Choroid plexus epithelial cell (primary cell): Measurements from ENCODE around the gene GRB10.
"Not testable (repeated sequence)": the region's sequence is repeated elsewhere in the genome, so short reads cannot be mapped to it uniquely, and the experiment has no call there.

Source experiments
- DNase-seq: peaks from one replicate; pipeline ENCODE4 v3.0.0-alpha.2; 2010; ENCODE audit warnings: low read depth
- H3K4me3 ChIP-seq: 2 replicates; pipeline ENCODE4 v1.5.1; 2011; ENCODE audit warnings: low read depth, mild to moderate bottlenecking, control low read depth, low read length, moderate library complexity
- CTCF ChIP-seq: conservative IDR thresholded peaks from 2 replicates; pipeline ENCODE4 v1.5.1; 2011; ENCODE audit warnings: low read depth, mild to moderate bottlenecking, control low read depth, inconsistent platforms, low read length, moderate library complexity

The GRB10 gene

GRCh38 chr7:50780436-50780835, 2.3 kb downstream of the GRB10 start:
- no peak for TF ChIP-seq CTCF
- no peak for DNase-seq
- no peak overlapping the region for H3K4me3 ChIP-seq

GRCh38 chr7:50779427-50779826, 3.3 kb downstream of the GRB10 start:
- no peak overlapping the region for H3K4me3 ChIP-seq
- DNase-seq, result no peak
- TF ChIP-seq CTCF, result no peak

GRCh38 chr7:50778189-50778588, 4.5 kb downstream of the GRB10 start:
- no peak overlapping the region for H3K4me3 ChIP-seq
- DNase-seq, result no peak
- no peak for TF ChIP-seq CTCF

DNA sequence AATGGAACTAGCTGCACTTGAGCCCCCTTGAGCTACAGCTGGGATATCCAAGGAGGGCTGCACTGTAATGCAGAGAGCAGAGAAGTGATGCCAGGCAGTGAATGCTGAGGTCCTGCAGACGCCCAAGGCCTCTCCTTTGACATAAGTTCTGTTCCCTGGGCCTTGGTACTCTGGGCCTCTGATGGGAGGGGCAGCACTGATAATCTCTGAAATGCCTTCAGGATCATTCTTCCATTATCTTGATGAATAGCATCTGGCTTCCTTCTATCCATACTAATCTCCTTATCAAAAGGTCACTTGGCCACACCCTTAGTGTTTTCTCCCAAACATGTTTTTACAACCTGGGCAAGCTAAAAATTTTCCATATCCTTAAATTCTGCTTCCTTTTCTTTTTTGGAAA, 6.9 kb downstream of the GRB10 start:
- no peak for DNase-seq
- H3K4me3 ChIP-seq, result no peak overlapping the region
- TF ChIP-seq CTCF, result no peak

GRCh38 chr7:50775231-50775630, 7.5 kb downstream of the GRB10 start:
- DNase-seq, result no peak
- H3K4me3 ChIP-seq, result no peak overlapping the region
- TF ChIP-seq CTCF, result no peak

- peak; percentile 42 for TF ChIP-seq CTCF
- no peak overlapping the region for H3K4me3 ChIP-seq
- DNase-seq, result no peak
Observed at GRCh38 chr7:50774319-50774718, 8.4 kb downstream of the GRB10 start.

DNA sequence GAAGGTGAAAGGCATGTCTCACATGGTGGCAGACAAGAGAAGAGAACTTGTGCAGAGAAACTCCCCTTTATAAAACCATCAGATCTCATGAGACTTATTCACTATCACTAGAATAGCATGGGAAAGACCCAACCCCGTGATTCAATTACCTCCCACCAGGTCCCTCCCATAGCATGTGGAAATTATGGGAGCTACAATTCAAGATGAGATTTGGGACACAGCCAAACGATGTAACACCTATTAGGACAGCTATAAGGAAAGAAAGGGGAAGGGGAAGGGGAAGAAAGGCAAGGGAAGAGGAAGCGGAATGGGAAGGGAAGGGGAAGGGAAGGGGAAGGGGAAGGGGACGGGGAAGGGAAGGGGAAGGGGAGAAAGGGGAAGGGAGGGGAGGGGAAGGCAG, 9.6 kb downstream of the GRB10 start:
- H3K4me3 ChIP-seq, DNase-seq: not testable (repeated sequence)
